Subcutaneous abdominal adipose tissue (tissue), 5 donors: ENCODE data around the gene TTC34.

Experiments used
- H3K27ac ChIP-seq: one replicate; pipeline ENCODE4 v1.7.0; 2013; ENCODE audit warnings: low read depth, mild to moderate bottlenecking, inconsistent platforms, low read length, moderate library complexity
- H3K27me3 ChIP-seq, 5 donors: one replicate each; pipeline ENCODE4 v1.7.0; 2013; ENCODE audit warnings: low read length in 5 of 5, inconsistent platforms in 1 of 5; ENCODE audit not compliant: control insufficient read depth in 5 of 5, insufficient read depth in 4 of 5
- H3K36me3 ChIP-seq, 5 donors: one replicate each; pipeline ENCODE4 v1.7.0; 2013; ENCODE audit warnings: low read length in 5 of 5; ENCODE audit not compliant: control insufficient read depth in 5 of 5, insufficient read depth in 5 of 5
- H3K4me1 ChIP-seq, 5 donors: one replicate each; pipeline ENCODE4 v1.7.0; 2013; ENCODE audit warnings: low read length in 5 of 5, mild to moderate bottlenecking in 3 of 5, moderate library complexity in 1 of 5; ENCODE audit not compliant: control insufficient read depth in 5 of 5, insufficient read depth in 5 of 5
- H3K4me3 ChIP-seq, 5 donors: one replicate each; pipeline ENCODE4 v1.7.0; 2013; ENCODE audit warnings: low read length in 5 of 5, low read depth in 1 of 5
- H3K9ac ChIP-seq, 5 donors: one replicate each; pipeline ENCODE4 v1.7.0; 2013; ENCODE audit warnings: low read length in 5 of 5, mild to moderate bottlenecking in 4 of 5, moderate library complexity in 3 of 5
- H3K9me3 ChIP-seq, 5 donors: one replicate each; pipeline ENCODE4 v1.7.0; 2013; ENCODE audit warnings: low read length in 5 of 5; ENCODE audit not compliant: control insufficient read depth in 5 of 5
- donor health status: healthy.
- donor health status: healthy.
- donor health status: healthy.
- donor health status: healthy.
- donor health status: healthy.

TTC34 gene

GRCh38 chr1:2828586-2829250 lies 27.2 kb upstream of the TTC34 start:
- H3K9ac ChIP-seq, result no peak overlapping the region
- H3K4me3 ChIP-seq, result no peak overlapping the region
- no peaks in the 10 kb centered on the region for H3K4me1 ChIP-seq
- H3K9me3 ChIP-seq, result peaks cover 4 to 30% (median 15%) of the 10 kb centered on the region in 5 donors
- H3K27ac ChIP-seq, result no peak overlapping the region
- peaks cover 15 to 56% (median 22%) of the 10 kb centered on the region in 5 donors for H3K27me3 ChIP-seq
- no peaks in the 10 kb centered on the region for H3K36me3 ChIP-seq

GRCh38 chr1:2826736-2827292 lies 25.3 kb upstream of the TTC34 start:
- H3K36me3 ChIP-seq, result no peaks in the 10 kb centered on the region
- H3K27me3 ChIP-seq, result peaks cover 14 to 52% (median 24%) of the 10 kb centered on the region in 5 donors
- H3K4me1 ChIP-seq, result peaks cover 0 to 2% (median 0%) of the 10 kb centered on the region in 5 donors
- H3K9me3 ChIP-seq, result peaks cover 4 to 23% (median 15%) of the 10 kb centered on the region in 5 donors
- H3K9ac ChIP-seq, result no peak overlapping the region
- H3K27ac ChIP-seq, result no peak overlapping the region
- H3K4me3 ChIP-seq, result no peak overlapping the region

DNA sequence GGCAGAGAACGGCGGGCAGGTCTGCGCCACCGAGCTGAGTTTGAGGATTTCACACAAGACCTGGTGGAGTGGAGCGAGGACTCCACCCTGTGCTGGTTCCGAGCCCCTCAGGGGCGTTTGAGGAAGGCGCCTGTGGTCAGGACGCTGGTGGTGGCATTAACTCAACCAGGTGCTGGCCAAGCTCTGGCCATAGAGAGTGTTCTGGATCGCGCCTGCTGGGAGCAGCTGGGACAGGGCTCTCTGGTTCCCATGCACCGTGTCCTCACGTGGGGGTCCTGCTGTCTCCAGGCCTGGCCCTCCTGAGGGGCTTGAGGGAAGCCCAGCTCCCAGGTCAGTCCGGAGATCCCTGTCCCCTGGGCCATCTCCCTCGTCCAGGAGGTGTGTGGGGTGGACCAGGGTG lies 24.8 kb upstream of the TTC34 start:
- H3K36me3 ChIP-seq, result no peaks in the 10 kb centered on the region
- no peak overlapping the region for H3K4me3 ChIP-seq
- H3K27ac ChIP-seq, result no peak overlapping the region
- no peak overlapping the region for H3K9ac ChIP-seq
- H3K27me3 ChIP-seq, result peaks cover 14 to 52% (median 27%) of the 10 kb centered on the region in 5 donors
- H3K4me1 ChIP-seq, result peaks cover 0 to 4% (median 0%) of the 10 kb centered on the region in 5 donors
- peaks cover 4 to 21% (median 15%) of the 10 kb centered on the region in 5 donors for H3K9me3 ChIP-seq

GRCh38 chr1:2825487-2826189 lies 24.1 kb upstream of the TTC34 start:
- Histone ChIP-seq H3K27ac (no peak overlapping the region), H3K4me3 (no peak overlapping the region), H3K27me3 (peaks cover 14 to 52% (median 32%) of the 10 kb centered on the region in 5 donors), H3K9ac (no peak overlapping the region), H3K9me3 (peaks cover 4 to 21% (median 15%) of the 10 kb centered on the region in 5 donors), H3K36me3 (no peaks in the 10 kb centered on the region), H3K4me1 (peaks cover 0 to 4% (median 0%) of the 10 kb centered on the region in 5 donors)

DNA sequence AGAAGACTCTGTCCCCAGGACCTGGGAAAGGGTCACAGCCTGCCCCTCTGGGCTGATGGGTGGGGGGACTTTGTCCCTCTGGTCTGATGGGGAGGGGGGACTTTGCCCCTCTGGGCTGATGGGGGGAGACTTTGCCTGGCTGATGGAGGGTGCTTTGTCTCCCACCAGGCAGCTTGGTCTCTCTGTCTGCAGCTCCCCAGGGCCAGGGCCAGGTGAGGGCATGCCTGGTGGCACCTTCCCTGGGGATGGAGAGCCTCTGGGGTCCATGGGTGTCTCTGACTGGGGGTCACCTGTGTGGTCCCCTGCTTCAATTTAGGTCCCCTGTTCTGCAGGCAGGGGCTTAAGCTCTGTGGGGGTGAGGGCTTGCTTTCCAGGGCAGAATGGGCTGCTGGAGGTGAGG lies 23.5 kb upstream of the TTC34 start:
- H3K27me3 ChIP-seq, result peaks cover 14 to 49% (median 32%) of the 10 kb centered on the region in 5 donors
- no peak overlapping the region for H3K27ac ChIP-seq

DNA sequence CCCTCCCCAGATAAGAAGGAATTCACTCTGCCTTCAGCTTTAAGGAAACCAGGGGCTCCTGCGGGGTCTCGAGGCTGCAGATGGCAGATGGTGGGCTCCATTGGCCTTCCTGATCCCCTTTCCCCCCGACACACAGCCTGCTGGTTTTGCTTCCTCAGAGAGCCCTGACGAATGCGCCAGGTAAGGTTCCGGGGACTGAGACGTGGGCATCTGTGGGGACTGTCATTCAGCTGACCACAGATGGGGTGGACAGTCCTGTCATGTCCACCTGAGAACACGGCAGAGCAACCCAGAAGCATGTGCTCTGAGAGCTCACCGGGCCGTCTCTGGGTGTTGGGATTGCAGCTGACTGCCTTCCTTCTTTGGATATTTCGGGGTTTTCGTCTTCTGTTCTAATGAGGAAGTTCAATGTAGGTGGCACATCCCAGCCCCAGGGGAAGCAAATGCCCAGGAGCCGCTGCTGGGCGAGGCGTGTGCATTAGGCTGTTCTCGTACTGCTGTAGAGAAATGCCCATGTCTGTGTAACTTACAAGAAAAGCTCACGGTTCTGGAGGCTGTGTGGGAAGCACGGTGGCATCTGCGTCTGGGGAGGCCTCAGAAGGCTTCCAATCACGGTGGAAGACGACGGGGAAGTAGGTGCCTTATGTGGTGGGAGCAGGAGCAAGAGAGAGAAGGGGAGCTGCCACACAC lies 22.6 kb upstream of the TTC34 start:
- peaks cover 0 to 4% (median 0%) of the 10 kb centered on the region in 5 donors for H3K4me1 ChIP-seq
- no peak overlapping the region for H3K27ac ChIP-seq
- peaks cover 14 to 53% (median 35%) of the 10 kb centered on the region in 5 donors for H3K27me3 ChIP-seq
- peaks cover 4 to 21% (median 15%) of the 10 kb centered on the region in 5 donors for H3K9me3 ChIP-seq
- no peak overlapping the region for H3K4me3 ChIP-seq
- H3K36me3 ChIP-seq, result no peaks in the 10 kb centered on the region
- H3K9ac ChIP-seq, result no peak overlapping the region

More for the DNA sequence above, 23.5 kb upstream of the TTC34 start:
- no peak overlapping the region for H3K9ac ChIP-seq
- no peak overlapping the region for H3K4me3 ChIP-seq
- no peaks in the 10 kb centered on the region for H3K36me3 ChIP-seq
- H3K4me1 ChIP-seq, result peaks cover 0 to 4% (median 0%) of the 10 kb centered on the region in 5 donors
- peaks cover 4 to 21% (median 15%) of the 10 kb centered on the region in 5 donors for H3K9me3 ChIP-seq

DNA sequence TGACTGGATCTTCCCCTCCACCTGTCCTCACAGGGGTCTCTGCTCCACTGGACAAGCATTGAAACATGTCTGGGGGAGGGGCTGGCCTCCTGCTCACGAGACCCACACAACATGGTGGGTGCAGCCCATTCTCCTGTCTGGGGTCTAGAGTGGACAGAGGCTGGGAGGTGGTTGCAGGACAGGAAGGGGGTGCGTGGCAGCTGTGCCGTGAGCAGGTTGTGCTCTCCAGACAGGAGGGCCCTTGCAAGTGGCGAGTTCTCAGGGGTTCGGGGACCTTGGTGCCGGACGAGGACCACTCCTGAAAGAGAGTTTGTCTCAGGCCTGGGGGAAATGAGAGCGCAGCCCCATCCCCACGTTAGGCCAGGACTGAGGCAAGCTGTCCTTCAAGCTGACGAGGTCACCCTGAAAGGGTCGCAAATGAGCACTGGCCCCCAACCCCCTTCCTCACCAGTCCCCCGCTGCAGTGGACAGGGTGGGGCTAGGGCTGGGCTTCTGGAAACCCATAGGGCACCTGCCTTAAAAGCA lies 21.2 kb upstream of the TTC34 start:
- Histone ChIP-seq H3K4me3 (no peak overlapping the region), H3K4me1 (peaks cover 0 to 4% (median 0%) of the 10 kb centered on the region in 5 donors), H3K27ac (no peak overlapping the region), H3K27me3 (peaks cover 14 to 53% (median 38%) of the 10 kb centered on the region in 5 donors), H3K9ac (no peak overlapping the region), H3K9me3 (peaks cover 2 to 12% (median 8%) of the 10 kb centered on the region in 5 donors), H3K36me3 (no peaks in the 10 kb centered on the region)

GRCh38 chr1:2821966-2822620 lies 20.6 kb upstream of the TTC34 start:
- no peak overlapping the region for H3K27ac ChIP-seq
- peaks cover 14 to 53% (median 38%) of the 10 kb centered on the region in 5 donors for H3K27me3 ChIP-seq
- no peak overlapping the region for H3K9ac ChIP-seq
- H3K9me3 ChIP-seq, result peaks cover 0 to 7% (median 3%) of the 10 kb centered on the region in 5 donors
- peaks cover 0 to 4% (median 0%) of the 10 kb centered on the region in 5 donors for H3K4me1 ChIP-seq
- H3K36me3 ChIP-seq, result no peaks in the 10 kb centered on the region
- H3K4me3 ChIP-seq, result no peak overlapping the region

DNA sequence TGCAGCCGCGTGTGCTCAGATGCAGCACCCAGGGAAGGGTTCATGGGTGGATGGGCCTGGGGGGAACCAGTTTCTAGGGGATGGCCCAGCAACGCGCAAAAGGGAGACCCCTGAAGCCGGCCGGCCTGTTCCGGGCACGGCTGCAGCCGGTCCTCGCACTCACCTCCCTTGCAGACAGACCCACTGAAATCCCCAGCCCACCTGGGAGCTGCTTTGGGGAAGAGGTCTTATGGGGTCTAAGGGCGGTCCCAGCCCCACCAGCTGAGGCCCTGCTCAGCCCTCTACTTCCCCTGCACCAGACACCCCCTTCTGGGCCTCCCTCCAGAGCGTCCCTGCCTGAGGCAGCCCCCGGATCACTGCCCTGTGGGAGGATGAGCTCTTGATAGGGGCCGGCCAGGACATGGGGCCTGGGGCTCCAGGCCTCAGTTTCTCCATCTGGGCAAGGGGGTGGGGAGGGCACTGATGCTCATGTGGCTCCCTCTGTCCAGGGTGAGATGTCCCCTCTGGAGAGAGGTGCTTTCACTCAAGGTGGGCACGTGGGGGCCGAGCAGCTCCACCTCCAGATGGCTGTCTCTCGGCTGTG lies 20.0 kb upstream of the TTC34 start:
- Histone ChIP-seq H3K4me3 (no peak overlapping the region), H3K9me3 (peaks cover 0 to under 1% (median 0%) of the 10 kb centered on the region in 5 donors), H3K4me1 (peaks cover 0 to 4% (median 0%) of the 10 kb centered on the region in 5 donors), H3K27ac (no peak overlapping the region), H3K27me3 (peaks cover 14 to 50% (median 38%) of the 10 kb centered on the region in 5 donors), H3K36me3 (no peaks in the 10 kb centered on the region), H3K9ac (no peak overlapping the region)
